ENCODE data around the gene TLE6. TPM values are rescaled to one million over a fixed set of nuclear protein-coding genes. Genes with fewer than 3 reads are reported as not detected.

TLE6 gene
- total RNA-seq, 1 donor from 2014 or later = 3.8 TPM

GRCh38 chr19:3042621-3043267 lies 65.4 kb downstream of the TLE6 start:
- Mint-ChIP-seq H3K9me3 (no peaks in the 10 kb centered on the region), H3K4me1 (ENCODE audit: unreplicated experiment) (peaks cover 36% of the 10 kb centered on the region), H3K4me3 (peak overlapping the region; percentile 70), H3K27me3 (no peaks in the 10 kb centered on the region), H3K27ac (no peak overlapping the region), H3K36me3 (no peaks in the 10 kb centered on the region)
- no peak for DNase-seq (ENCODE audit: extremely low spot score, unreplicated experiment)
- TF ChIP-seq CTCF (conservative IDR thresholded peaks at IDR 0.05) = no peak

Other genes starting within 250 kb of the TLE6 start
- 32.0 and 33.1 TPM in 2 replicates for gene SLC39A3, start 237.5 kb upstream of the TLE6 start, total RNA-seq (ENCODE audit: low replicate concordance)
- 55.9 and 64.4 TPM in 2 replicates for gene SGTA, start 194.3 kb upstream of the TLE6 start, total RNA-seq (ENCODE audit: low replicate concordance)
- gene THOP1, start 192.1 kb upstream of the TLE6 start, total RNA-seq (ENCODE audit: low replicate concordance) = 85.9 and 109 TPM in 2 replicates
- gene ZNF554, start 157.7 kb upstream of the TLE6 start, total RNA-seq (ENCODE audit: low replicate concordance) = 8.1 and 9.4 TPM in 2 replicates
- 6.8 and 9.7 TPM in 2 replicates for gene ZNF555, start 136.1 kb upstream of the TLE6 start, total RNA-seq (ENCODE audit: low replicate concordance)
- not detected in 2 replicates for gene ZNF556, start 110.2 kb upstream of the TLE6 start, total RNA-seq (ENCODE audit: low replicate concordance)
- gene ZNF57, start 76.6 kb upstream of the TLE6 start, total RNA-seq (ENCODE audit: low replicate concordance) = 5.9 and 7.5 TPM in 2 replicates
- 4.0 and 5.8 TPM in 2 replicates for gene ZNF77, start 32.6 kb upstream of the TLE6 start, total RNA-seq (ENCODE audit: low replicate concordance)
- 37.7 and 52.8 TPM in 2 replicates for gene TLE2, start 51.7 kb downstream of the TLE6 start, total RNA-seq (ENCODE audit: low replicate concordance)
- 302 and 418 TPM in 2 replicates for gene TLE5, start 84.9 kb downstream of the TLE6 start, total RNA-seq (ENCODE audit: low replicate concordance)
- 46.9 and 62.0 TPM in 2 replicates for gene GNA11, start 116.8 kb downstream of the TLE6 start, total RNA-seq (ENCODE audit: low replicate concordance)
- 1.6 and 3.9 TPM in 2 replicates for gene GNA15, start 158.5 kb downstream of the TLE6 start, total RNA-seq (ENCODE audit: low replicate concordance)
- not detected in 2 replicates for gene S1PR4, start 201.2 kb downstream of the TLE6 start, total RNA-seq (ENCODE audit: low replicate concordance)
- 63.9 and 65.8 TPM in 2 replicates for gene NCLN, start 208.4 kb downstream of the TLE6 start, total RNA-seq (ENCODE audit: low replicate concordance)
- gene CELF5, start 247.1 kb downstream of the TLE6 start, total RNA-seq (ENCODE audit: low replicate concordance) = 0.50 and 2.6 TPM in 2 replicates